H1 (cell line): ENCODE data around the gene RELL2. TPM values are rescaled to one million over a fixed set of nuclear protein-coding genes. Genes with fewer than 3 reads are reported as not detected.

Experiments
- CTCF ChIA-PET: fragments of 300-600 bp; sonication (Branson Sonifier 250); formaldehyde crosslinking; loops from one replicate; lab custom pipeline; 2021; ENCODE audit not compliant: partially characterized antibody; lab: Charles Lee
- POLR2A ChIA-PET: fragments of 300-600 bp; sonication (Branson Sonifier 250); formaldehyde crosslinking; loops from one replicate; lab custom pipeline; 2021; ENCODE audit warnings: inconsistent platforms; ENCODE audit not compliant: partially characterized antibody; lab: Charles Lee
- DNase-seq, 2 experiments: peaks; one replicate each; pipeline versions ENCODE4 v3.0.0 to v3.0.0-alpha.2; 2010 to 2022; ENCODE audit warnings: low spot score in 2 of 2, low read depth in 1 of 2, mixed read lengths in 1 of 2
- FAIRE-seq: peaks from 2 replicates; lab custom pipeline; 2011; peaks lifted over from hg19 to GRCh38; lab: Jason Lieb, UNC
- H2AFZ ChIP-seq: 2 replicates; pipeline ENCODE4 v1.8.1; 2012; ENCODE audit warnings: low read length, inconsistent platforms
- H2AK5ac ChIP-seq: 2 replicates; pipeline ENCODE4 v1.6.1; 2013; ENCODE audit warnings: low read depth, low read length
- H2BK120ac ChIP-seq: replicated peaks from 2 replicates; pipeline ENCODE3; 2013; ENCODE audit warnings: low read depth, low read length, inconsistent platforms
- H2BK12ac ChIP-seq: 2 replicates; pipeline ENCODE4 v1.6.1; 2013; ENCODE audit warnings: low read depth, low read length
- H2BK15ac ChIP-seq: 2 replicates; pipeline ENCODE4 v1.6.1; 2013; ENCODE audit warnings: low read length
- H2BK20ac ChIP-seq: 2 replicates; pipeline ENCODE4 v1.6.1; 2013; ENCODE audit warnings: low read length
- H2BK5ac ChIP-seq: 2 replicates; pipeline ENCODE4 v1.6.1; 2013; ENCODE audit warnings: low read depth, low read length
- H3K14ac ChIP-seq: 2 replicates; pipeline ENCODE4 v1.6.1; 2013; ENCODE audit warnings: inconsistent platforms; ENCODE audit not compliant: insufficient read length
- H3K18ac ChIP-seq: 2 replicates; pipeline ENCODE4 v1.6.1; 2013; ENCODE audit warnings: low read length; ENCODE audit errors: extremely low read depth
- H3K23ac ChIP-seq: 2 replicates; pipeline ENCODE4 v1.6.1; 2013; ENCODE audit warnings: inconsistent platforms; ENCODE audit not compliant: insufficient read length
- H3K23me2 ChIP-seq: 2 replicates; pipeline ENCODE4 v1.6.1; 2013; ENCODE audit warnings: low read depth, low read length
- H3K27ac ChIP-seq: 2 replicates; pipeline ENCODE4 v1.6.1; 2011; ENCODE audit warnings: low read depth, low read length, inconsistent platforms
- H3K27me3 ChIP-seq, 4 experiments: replicated peaks in 1 of 4; 1 replicate in 1 of 4; 2 replicates in 3 of 4; pipeline versions ENCODE4 v1.6.1 to v1.8.1; 2011 to 2013; ENCODE audit warnings: low read length in 3 of 4, mild to moderate bottlenecking in 3 of 4, inconsistent platforms in 2 of 4, mixed read lengths in 2 of 4, moderate library complexity in 1 of 4; ENCODE audit not compliant: control insufficient read depth in 3 of 4, insufficient read depth in 3 of 4; ENCODE audit errors: extremely low read depth in 1 of 4
- H3K36me3 ChIP-seq, 4 experiments: 2 replicates each; pipeline versions ENCODE4 v1.6.1 to v1.8.1; 2011 to 2013; ENCODE audit warnings: mild to moderate bottlenecking in 4 of 4, low read length in 3 of 4, moderate library complexity in 2 of 4, control low read depth in 1 of 4, inconsistent platforms in 1 of 4; ENCODE audit not compliant: insufficient read depth in 4 of 4, control insufficient read depth in 2 of 4
- H3K4ac ChIP-seq: replicated peaks from 2 replicates; pipeline ENCODE3; 2013; ENCODE audit warnings: low read length, low read depth, mixed read lengths, inconsistent platforms; ENCODE audit not compliant: insufficient read length
- H3K4me1 ChIP-seq, 4 experiments: replicated peaks in 1 of 4; 1 replicate in 1 of 4; 2 replicates in 3 of 4; pipeline versions ENCODE4 v1.6.1 to v1.8.1; 2011 to 2013; ENCODE audit warnings: low read length in 3 of 4, inconsistent platforms in 2 of 4, mixed read lengths in 1 of 4; ENCODE audit not compliant: insufficient read depth in 4 of 4, control insufficient read depth in 3 of 4
- H3K4me2 ChIP-seq, 2 experiments: 2 replicates each; pipeline versions ENCODE4 v1.6.1 to v1.8.1; 2011 to 2013; ENCODE audit warnings: low read depth in 2 of 2, low read length in 2 of 2, control low read depth in 1 of 2, inconsistent platforms in 1 of 2, mild to moderate bottlenecking in 1 of 2; ENCODE audit not compliant: insufficient read depth in 1 of 2
- H3K4me3 ChIP-seq, 4 experiments: fragments of 200-600, 300-600 bp in 1 of 4; sonication (generic), shearing (Covaris generic), sonication (Bioruptor Twin) in 1 of 4; 2 replicates each; pipeline versions ENCODE4 v1.5.1 to v1.8.1; 2011 to 2016; ENCODE audit warnings: low read length in 4 of 4, low read depth in 3 of 4, control low read depth in 2 of 4, inconsistent platforms in 2 of 4, mild to moderate bottlenecking in 2 of 4, mixed read lengths in 1 of 4, moderate library complexity in 1 of 4; ENCODE audit not compliant: insufficient read depth in 2 of 4; ENCODE audit errors: extremely low read depth in 1 of 4
- H3K56ac ChIP-seq: replicated peaks from 2 replicates; pipeline ENCODE3; 2013; ENCODE audit warnings: low read depth, mild to moderate bottlenecking, mixed read lengths, low read length, inconsistent platforms; ENCODE audit not compliant: insufficient read length
- H3K79me1 ChIP-seq: 2 replicates; pipeline ENCODE4 v1.6.1; 2013; ENCODE audit warnings: low read depth, low read length, control low read depth
- H3K79me2 ChIP-seq, 2 experiments: 2 replicates each; pipeline versions ENCODE4 v1.6.1 to v1.8.1; 2012 to 2013; ENCODE audit warnings: low read length in 2 of 2, mild to moderate bottlenecking in 2 of 2, inconsistent platforms in 1 of 2; ENCODE audit not compliant: insufficient read depth in 2 of 2, control insufficient read depth in 1 of 2
- H3K9ac ChIP-seq, 4 experiments: replicated peaks in 1 of 4; 1 replicate in 1 of 4; 2 replicates in 3 of 4; pipeline versions ENCODE4 v1.6.1 to v1.8.1; 2011 to 2013; ENCODE audit warnings: low read depth in 3 of 4, low read length in 3 of 4, control low read depth in 2 of 4, mild to moderate bottlenecking in 2 of 4, moderate library complexity in 2 of 4, inconsistent platforms in 1 of 4; ENCODE audit errors: extremely low read depth in 1 of 4
- H3K9me3 ChIP-seq, 2 experiments: 2 replicates each; pipeline versions ENCODE4 v1.6.1 to v1.8.1; 2012 to 2013; ENCODE audit warnings: mild to moderate bottlenecking in 2 of 2, moderate library complexity in 2 of 2, control low read depth in 1 of 2, inconsistent platforms in 1 of 2, low read depth in 1 of 2, low read length in 1 of 2, mixed read lengths in 1 of 2; ENCODE audit not compliant: insufficient read depth in 2 of 2
- H4K20me1 ChIP-seq, 2 experiments: replicated peaks in 1 of 2; 2 replicates each; pipeline versions ENCODE3 to v1.8.1; 2011 to 2013; ENCODE audit warnings: inconsistent platforms in 2 of 2, low read length in 2 of 2, mild to moderate bottlenecking in 1 of 2; ENCODE audit not compliant: insufficient read depth in 2 of 2, control insufficient read depth in 1 of 2
- H4K5ac ChIP-seq: 2 replicates; pipeline ENCODE4 v1.6.1; 2013; ENCODE audit warnings: low read length, low read depth, mixed read lengths, inconsistent platforms; ENCODE audit not compliant: insufficient read length
- H4K8ac ChIP-seq: 2 replicates; pipeline ENCODE4 v1.8.0; 2013; ENCODE audit warnings: mild to moderate bottlenecking, moderate library complexity, low read length, inconsistent platforms; ENCODE audit not compliant: insufficient read depth; ENCODE audit errors: extremely low read depth
- H4K91ac ChIP-seq: replicated peaks from 2 replicates; pipeline ENCODE3; 2013; ENCODE audit warnings: low read length, mixed read lengths, inconsistent platforms; ENCODE audit not compliant: insufficient read length
- CBX8 ChIP-seq: fragments of 300-800, 300-1000 bp; sonication (generic); IDR thresholded peaks from 2 replicates; pipeline ENCODE4 v1.7.1; 2016; ENCODE audit warnings: low read depth, low read length, borderline replicate concordance
- CEBPB ChIP-seq: IDR thresholded peaks from 2 replicates; pipeline ENCODE4 v1.6.1; 2012; ENCODE audit warnings: low read depth, low read length
- CTBP2 ChIP-seq: IDR thresholded peaks from 2 replicates; pipeline ENCODE4 v1.7.0; 2011; ENCODE audit warnings: borderline replicate concordance, mild to moderate bottlenecking, moderate library complexity, mixed read lengths, low read length; ENCODE audit not compliant: insufficient read depth, insufficient read length
- GABPA ChIP-seq: IDR thresholded peaks from 2 replicates; pipeline ENCODE4 v1.6.1; 2011; ENCODE audit warnings: mild to moderate bottlenecking, low read length, moderate library complexity, borderline replicate concordance; ENCODE audit not compliant: insufficient read depth
- GTF2F1 ChIP-seq: IDR thresholded peaks from 2 replicates; pipeline ENCODE4 v1.6.1; 2012; ENCODE audit warnings: low read depth, low read length, improper control_type of control experiment, borderline replicate concordance
- HDAC2 ChIP-seq, 2 experiments: fragments of 300-600 bp in 1 of 2; sonication (generic) in 1 of 2; IDR thresholded peaks; 2 replicates each; pipeline ENCODE4 v1.6.1; 2011 to 2012; ENCODE audit warnings: low read depth in 2 of 2, low read length in 2 of 2, mild to moderate bottlenecking in 2 of 2, moderate library complexity in 2 of 2, borderline replicate concordance in 1 of 2, inconsistent platforms in 1 of 2
- RBBP5 ChIP-seq: IDR thresholded peaks from 2 replicates; pipeline ENCODE4 v1.7.1; 2012; ENCODE audit warnings: low read depth, mild to moderate bottlenecking, inconsistent platforms, low read length, moderate library complexity, borderline replicate concordance
- RXRA ChIP-seq: IDR thresholded peaks from 2 replicates; pipeline ENCODE4 v1.6.1; 2011; ENCODE audit warnings: low read depth, mild to moderate bottlenecking, low read length, moderate library complexity; ENCODE audit not compliant: insufficient read depth
- SIN3A ChIP-seq, 2 experiments: IDR thresholded peaks in 1 of 2; conservative IDR thresholded peaks in 1 of 2; 2 replicates each; pipeline ENCODE4 v1.6.1; 2011 to 2012; ENCODE audit warnings: low read length in 2 of 2, improper control_type of control experiment in 1 of 2, low read depth in 1 of 2, mild to moderate bottlenecking in 1 of 2
- SP1 ChIP-seq: IDR thresholded peaks from 2 replicates; pipeline ENCODE4 v1.6.1; 2011; ENCODE audit warnings: low read depth, low read length
- SP2 ChIP-seq: IDR thresholded peaks from 2 replicates; pipeline ENCODE4 v1.6.1; 2012; ENCODE audit warnings: mild to moderate bottlenecking, low read length, inconsistent platforms
- SRF ChIP-seq: IDR thresholded peaks from 2 replicates; pipeline ENCODE4 v1.6.1; 2011; ENCODE audit warnings: mild to moderate bottlenecking, low read depth, low read length, moderate library complexity
- SUZ12 ChIP-seq: fragments of 200-600 bp; sonication (generic); IDR thresholded peaks from 2 replicates; pipeline ENCODE4 v1.6.1; 2012; ENCODE audit warnings: mild to moderate bottlenecking, inconsistent platforms, low read length, moderate library complexity, mixed read lengths
- WGBS, 2 experiments: shearing (Covaris generic) in 1 of 2; methylation state at CpG; one replicate each; pipeline versions ENCODE4 v1.1.6 to v1.1.7; 2013 to 2015; ENCODE audit warnings: low lambda C conversion rate in 2 of 2, mixed read lengths in 2 of 2, inconsistent platforms in 1 of 2, low coverage in 1 of 2, missing lambda C conversion rate in 1 of 2; ENCODE audit not compliant: insufficient replicate concordance in 2 of 2, insufficient coverage in 1 of 2, insufficient read length in 1 of 2; ENCODE audit errors: extremely low coverage in 1 of 2, missing lambda C conversion rate in 1 of 2; 5-methylcytosine and 5-hydroxymethylcytosine counted together
- polyA plus RNA-seq, 7 experiments: library from polyadenylated mRNA; depleted of rRNA in 3 of 7; stranded (reverse) in 5 of 7; unstranded in 2 of 7; fragments of >200 nt in 5 of 7; fragments of 200-250 nt in 2 of 7; gene quantifications; 1 replicate in 5 of 7; 2 replicates in 1 of 7; 4 replicates in 1 of 7; pipeline versions ENCODE4 v1.2.1 to v1.2.3, GENCODE V29; 2011 to 2013; ENCODE audit warnings: missing spikeins in 2 of 7, mixed read lengths in 2 of 7
- total RNA-seq: library from RNA; stranded (reverse); fragmentation: NEBNext Ultra II Directional; extraction: Animal tissue kit (Norgen Biotek cat#: 25700); gene quantifications from 2 replicates; pipeline ENCODE4 v1.2.1, GENCODE V29; 2021

Gene RELL2
- total and polyA plus RNA-seq, 2 of the 8 experiments (the other 6 are each of a cell fraction or from before 2014, with no cell fraction given) = 18.6 to 23.7 TPM

DNA sequence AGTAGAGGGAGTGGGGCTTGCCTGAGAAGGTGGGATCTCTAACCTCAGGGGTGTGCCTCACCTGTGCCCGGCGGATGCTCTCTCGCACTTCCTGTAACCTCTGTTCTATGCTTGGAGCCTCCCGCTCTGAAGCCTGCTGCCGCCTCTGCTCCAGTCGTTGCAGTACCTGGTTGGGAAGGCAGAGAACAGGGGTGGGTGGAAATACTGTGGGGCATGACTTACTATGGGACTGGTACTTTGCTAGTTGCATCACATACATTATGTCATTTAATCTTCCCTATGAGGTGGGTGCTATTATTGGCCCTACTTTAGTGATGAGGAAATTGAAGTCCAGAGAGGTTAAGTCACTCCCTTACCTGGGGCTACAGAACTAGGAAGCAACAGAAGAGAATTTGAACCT, 9.2 kb downstream of the RELL2 start:
- H2BK15ac ChIP-seq = no peak overlapping the region
- H3K27ac ChIP-seq = no peak overlapping the region
- no peak for DNase-seq
- no peak overlapping the region for H2BK5ac ChIP-seq
- ChIA-PET POLR2A (interaction anchor here (1.1 to 7.3 kb wide), 4 partner anchors 8 to 20 kb away, joined by 3 to 96 read pairs (median 4); partner anchors contain the start of genes HDAC3 and RELL2), CTCF (interaction anchor here (1.1 to 4.2 kb wide), 7 partner anchors 8 to 54 kb away, joined by 3 to 21 read pairs (median 5); no protein-coding TSS in a partner anchor)
- H3K18ac ChIP-seq = no peak overlapping the region
- H4K91ac ChIP-seq = no peak overlapping the region
- H3K79me2 ChIP-seq = no peaks in the 10 kb centered on the region
- 89% methylated on average over 6 of the region's 6 CpGs; no CpG with 5 or more reads in 1 of the 2 experiments for WGBS, 2 experiments
- H4K8ac ChIP-seq = no peak overlapping the region
- H3K36me3 ChIP-seq = peaks cover 3 to 22% (median 6%) of the 10 kb centered on the region in 4 experiments; a peak in 4 of 8 replicates
- H2BK120ac ChIP-seq = no peak overlapping the region
- peaks cover 0 to 2% of the 10 kb centered on the region in 2 experiments for H4K20me1 ChIP-seq
- no peak overlapping the region for H3K4me3 ChIP-seq
- no peak overlapping the region for H3K23ac ChIP-seq
- no peak overlapping the region for H2AFZ ChIP-seq
- no peak overlapping the region for H2AK5ac ChIP-seq
- no peak for FAIRE-seq
- no peak overlapping the region for H3K56ac ChIP-seq
- H3K4me1 ChIP-seq = peaks cover 0 to 8% (median 4%) of the 10 kb centered on the region in 4 experiments; a peak in 5 of 7 replicates
- H3K9ac ChIP-seq = no peak overlapping the region
- H3K4me2 ChIP-seq = no peak overlapping the region
- no peak overlapping the region for H2BK12ac ChIP-seq
- H4K5ac ChIP-seq = no peak overlapping the region
- peaks cover 3% of the 10 kb centered on the region; the same call in 1 of the 2 replicates for H3K79me1 ChIP-seq
- H3K9me3 ChIP-seq = no peaks in the 10 kb centered on the region
- H3K27me3 ChIP-seq = no peaks in the 10 kb centered on the region; a peak in 1 of 7 replicates
- H2BK20ac ChIP-seq = no peak overlapping the region
- H3K4ac ChIP-seq = no peak overlapping the region
- H3K14ac ChIP-seq = no peak overlapping the region
- peaks cover 3% of the 10 kb centered on the region; the same call in 1 of the 2 replicates for H3K23me2 ChIP-seq
- no peak for TF ChIP-seq CEBPB
- no peak for TF ChIP-seq SUZ12
- TF ChIP-seq HDAC2 (IDR thresholded peaks at IDR 0.05; ENCODE audit: borderline replicate concordance in 1 of 2, low read depth in 2 of 2, low read length in 2 of 2) = no peak
- TF ChIP-seq CTBP2 = no peak
- TF ChIP-seq CBX8 = no peak
- no peak for TF ChIP-seq GTF2F1
- no peak for TF ChIP-seq SRF
- no peak for TF ChIP-seq SIN3A (conservative IDR thresholded peaks at IDR 0.05 in 1 of 2, IDR thresholded peaks at IDR 0.05 in 1 of 2; ENCODE audit: low read depth in 1 of 2, low read length in 2 of 2)
- TF ChIP-seq RXRA = no peak
- no peak for TF ChIP-seq SP1
- no peak for TF ChIP-seq SP2
- no peak for TF ChIP-seq GABPA
- TF ChIP-seq RBBP5 = no peak
